Measurements from ENCODE around the gene NAA11.
"Not testable (repeated sequence)": the region's sequence is repeated elsewhere in the genome, so short reads cannot be mapped to it uniquely, and the experiment has no call there.

NAA11 gene

DNA sequence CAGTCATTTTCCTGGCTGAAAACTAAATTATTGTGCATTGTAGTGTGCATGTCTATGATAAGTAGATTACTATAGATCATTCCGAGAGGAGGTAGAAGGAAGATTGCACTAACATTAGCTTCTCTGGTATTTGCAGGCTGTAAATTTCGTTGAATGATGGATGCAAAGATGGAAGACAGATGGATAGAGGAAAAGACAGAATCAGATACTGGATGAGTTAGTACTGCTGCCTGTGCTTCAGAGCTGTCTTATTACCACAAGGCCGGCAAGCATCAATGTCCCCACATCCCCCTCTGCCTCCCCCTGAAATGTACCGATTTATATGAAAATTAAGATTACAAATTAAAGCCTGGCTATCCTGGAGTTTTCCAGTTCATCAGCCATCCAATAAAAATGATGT is 17.7 kb downstream of the NAA11 start:
- no peak for DNase-seq (ENCODE audit: low spot score)

DNA sequence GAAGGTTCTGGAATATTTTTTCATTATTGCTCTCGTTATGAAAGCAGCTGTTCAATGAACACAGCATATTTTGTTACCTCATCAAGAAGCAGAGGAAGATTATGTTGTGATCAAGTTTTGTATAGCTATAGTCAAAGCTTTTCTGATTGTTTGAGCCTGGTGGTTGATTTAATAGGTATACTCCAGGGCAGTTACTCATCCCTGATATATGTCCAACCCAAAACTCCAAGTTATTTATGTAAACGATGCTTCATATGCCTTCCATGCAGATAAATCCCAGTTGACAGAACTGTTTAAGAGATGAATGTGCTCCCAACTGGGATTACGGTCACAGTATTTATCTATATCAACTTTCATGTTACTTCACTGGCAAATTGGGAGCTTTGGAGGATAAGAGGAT is 19.1 kb downstream of the NAA11 start:
- DNase-seq (ENCODE audit: low spot score), result no peak

GRCh38 chr4:79300280-79300679 is 25.6 kb downstream of the NAA11 start:
- DNase-seq (ENCODE audit: low spot score), result no peak

GRCh38 chr4:79298484-79298883 is 27.4 kb downstream of the NAA11 start:
- no peak for DNase-seq (ENCODE audit: low spot score)

GRCh38 chr4:79298027-79298426 is 27.8 kb downstream of the NAA11 start:
- no peak for DNase-seq (ENCODE audit: low spot score)

- DNase-seq (ENCODE audit: low spot score), result no peak
These were observed 28.4 kb downstream of the NAA11 start for GRCh38 chr4:79297479-79297878.

- DNase-seq (ENCODE audit: low spot score), result no peak
These were observed 29.0 kb downstream of the NAA11 start for GRCh38 chr4:79296768-79297428.

- no peak for DNase-seq (ENCODE audit: low spot score)
These were observed 30.8 kb downstream of the NAA11 start for GRCh38 chr4:79295086-79295485.

GRCh38 chr4:79294064-79294463 is 31.8 kb downstream of the NAA11 start:
- DNase-seq (ENCODE audit: low spot score), result peak; percentile 15

- no peak for DNase-seq (ENCODE audit: low spot score)
These were observed 33.9 kb downstream of the NAA11 start for GRCh38 chr4:79292008-79292407.

- DNase-seq (ENCODE audit: low spot score), result no peak
These were observed 35.5 kb downstream of the NAA11 start for GRCh38 chr4:79290376-79290775.

- no peak for DNase-seq (ENCODE audit: low spot score)
These were observed 37.7 kb downstream of the NAA11 start for GRCh38 chr4:79288185-79288584.

GRCh38 chr4:79287718-79288117 is 38.1 kb downstream of the NAA11 start:
- DNase-seq (ENCODE audit: low spot score), result no peak

- no peak for DNase-seq (ENCODE audit: low spot score)
These were observed 38.8 kb downstream of the NAA11 start for GRCh38 chr4:79287076-79287475.

DNA sequence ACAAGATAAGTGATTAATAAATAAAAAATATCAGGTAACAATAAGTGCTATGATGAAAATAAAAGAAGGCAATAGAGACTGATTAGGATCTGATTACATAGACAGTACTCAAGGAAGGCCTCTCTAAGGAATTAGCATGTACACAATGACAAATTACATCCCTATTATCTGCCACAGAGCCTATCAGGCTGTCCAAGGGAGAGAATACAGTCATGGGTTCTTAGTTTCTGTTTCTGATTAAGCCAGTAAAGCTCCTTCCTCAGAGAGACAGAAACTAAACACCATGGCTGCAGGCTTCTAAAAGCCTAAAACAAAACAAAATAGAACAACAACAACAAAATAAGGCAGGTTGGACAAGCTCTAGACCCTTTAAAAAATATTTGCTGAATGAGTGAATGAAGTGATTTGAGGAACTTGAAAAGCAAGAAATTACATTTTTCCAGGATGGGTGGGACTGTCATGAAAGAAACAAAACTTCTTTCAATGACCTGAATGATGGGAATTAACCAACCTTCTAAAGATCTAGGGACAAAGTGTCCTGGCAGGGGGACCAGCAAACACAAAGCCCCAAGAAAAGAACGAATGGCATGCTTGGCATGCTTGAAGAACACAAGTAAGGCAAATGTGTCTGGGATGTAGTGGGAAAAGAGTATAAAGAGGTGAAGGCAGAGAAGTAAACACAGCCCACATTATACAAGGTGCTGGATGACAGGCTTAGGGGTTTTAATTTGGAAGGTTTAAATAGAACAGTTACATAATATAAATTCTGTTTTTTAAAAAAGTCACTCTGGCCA is 44.1 kb downstream of the NAA11 start:
- DNase-seq (ENCODE audit: low spot score), result peak; percentile 9

GRCh38 chr4:79277467-79277866 is 48.4 kb downstream of the NAA11 start:
- not testable (repeated sequence) for DNase-seq (ENCODE audit: low spot score)

DNA sequence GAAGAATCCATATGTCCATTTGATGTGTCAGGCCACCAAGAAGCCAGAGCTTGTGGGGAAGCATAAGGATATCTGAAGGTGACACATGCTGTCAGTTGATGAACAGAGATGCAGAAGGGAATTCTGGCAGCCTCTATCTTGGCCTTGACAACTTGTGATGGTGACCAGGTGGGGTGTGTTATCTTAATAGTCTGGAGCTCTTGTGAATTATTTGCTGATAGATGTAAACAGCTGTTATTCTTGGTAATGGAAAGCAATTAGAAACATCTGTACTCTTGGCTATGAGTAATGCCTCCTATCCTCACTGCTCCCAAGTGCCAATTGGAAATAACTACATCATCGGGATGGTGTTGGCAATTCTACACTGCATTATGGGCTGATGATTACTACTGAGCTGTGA is 51.9 kb downstream of the NAA11 start:
- no peak for DNase-seq (ENCODE audit: low spot score)

DNA sequence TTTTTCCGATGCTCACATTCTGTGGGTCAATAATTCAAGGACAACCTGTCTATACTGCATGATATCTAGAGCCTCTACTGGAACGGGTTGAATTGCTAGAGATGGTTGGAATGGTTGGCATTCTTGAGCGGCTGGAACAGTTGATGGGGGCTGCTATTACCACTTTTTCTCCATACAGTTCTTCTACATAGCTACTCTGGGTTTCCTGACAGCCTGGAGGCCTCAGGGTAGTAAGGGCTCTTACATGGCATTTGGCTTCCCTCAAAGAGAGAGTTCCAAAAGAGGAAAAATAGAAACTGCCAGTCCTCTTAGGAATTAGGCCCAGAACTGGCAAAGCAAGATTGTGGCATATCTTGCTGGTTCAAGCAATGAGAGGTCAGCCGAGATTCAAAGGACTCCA is 53.1 kb downstream of the NAA11 start:
- DNase-seq (ENCODE audit: low spot score), result no peak

GRCh38 chr4:79272126-79272525 is 53.7 kb downstream of the NAA11 start:
- DNase-seq (ENCODE audit: low spot score), result no peak

GRCh38 chr4:79267671-79268070 is 58.2 kb downstream of the NAA11 start:
- no peak for DNase-seq (ENCODE audit: low spot score)
